Keratinocyte (primary cell): ENCODE measurements around the gene NSUN3.

Experiments
- EZH2 ChIP-seq: IDR thresholded peaks from one replicate; pipeline ENCODE4 v1.6.1; 2012; ENCODE audit warnings: inconsistent platforms, mild to moderate bottlenecking, low read length, moderate library complexity
- TF ChIP-seq, protein P1 (sequence below), 3 experiments: IDR thresholded peaks in 1 of 3; conservative IDR thresholded peaks in 1 of 3; optimal IDR thresholded peaks in 1 of 3; 2 replicates in 2 of 3; 3 replicates in 1 of 3; pipeline versions ENCODE3 to v1.5.1; 2011; ENCODE audit warnings: low read length in 3 of 3, mild to moderate bottlenecking in 3 of 3, moderate library complexity in 2 of 3, control low read depth in 1 of 3, inconsistent platforms in 1 of 3; ENCODE audit not compliant: insufficient read depth in 2 of 3; ENCODE audit errors: extremely low read depth in 1 of 3

DNA sequence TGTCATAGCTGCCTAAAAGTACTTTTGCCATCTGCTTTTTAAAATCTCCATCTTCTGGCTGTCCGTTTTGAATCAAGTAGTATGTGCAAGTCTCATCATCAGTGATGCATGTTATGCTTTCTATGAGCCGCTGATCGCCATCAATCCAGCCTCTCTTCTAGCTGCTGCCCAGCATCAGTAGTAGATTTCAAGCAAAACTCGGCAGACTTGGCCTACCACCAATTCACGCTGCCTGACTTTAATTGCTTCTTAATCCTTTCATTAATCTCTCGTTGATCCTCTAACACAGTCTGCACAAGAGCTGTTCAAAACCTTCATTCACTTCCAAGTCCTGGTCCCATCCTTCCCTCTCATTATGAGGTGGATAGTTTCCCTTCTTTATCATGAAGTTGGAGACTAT, 104.9 kb downstream of the NSUN3 start:
- no peak for TF ChIP-seq EZH2
- TF ChIP-seq, protein P1, sequence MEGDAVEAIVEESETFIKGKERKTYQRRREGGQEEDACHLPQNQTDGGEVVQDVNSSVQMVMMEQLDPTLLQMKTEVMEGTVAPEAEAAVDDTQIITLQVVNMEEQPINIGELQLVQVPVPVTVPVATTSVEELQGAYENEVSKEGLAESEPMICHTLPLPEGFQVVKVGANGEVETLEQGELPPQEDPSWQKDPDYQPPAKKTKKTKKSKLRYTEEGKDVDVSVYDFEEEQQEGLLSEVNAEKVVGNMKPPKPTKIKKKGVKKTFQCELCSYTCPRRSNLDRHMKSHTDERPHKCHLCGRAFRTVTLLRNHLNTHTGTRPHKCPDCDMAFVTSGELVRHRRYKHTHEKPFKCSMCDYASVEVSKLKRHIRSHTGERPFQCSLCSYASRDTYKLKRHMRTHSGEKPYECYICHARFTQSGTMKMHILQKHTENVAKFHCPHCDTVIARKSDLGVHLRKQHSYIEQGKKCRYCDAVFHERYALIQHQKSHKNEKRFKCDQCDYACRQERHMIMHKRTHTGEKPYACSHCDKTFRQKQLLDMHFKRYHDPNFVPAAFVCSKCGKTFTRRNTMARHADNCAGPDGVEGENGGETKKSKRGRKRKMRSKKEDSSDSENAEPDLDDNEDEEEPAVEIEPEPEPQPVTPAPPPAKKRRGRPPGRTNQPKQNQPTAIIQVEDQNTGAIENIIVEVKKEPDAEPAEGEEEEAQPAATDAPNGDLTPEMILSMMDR (optimal IDR thresholded peaks at IDR 0.05 in 1 of 3, IDR thresholded peaks at IDR 0.05 in 1 of 3, conservative IDR thresholded peaks at IDR 0.05 in 1 of 3; ENCODE audit: extremely low read depth in 1 of 3, insufficient read depth in 2 of 3, low read length in 3 of 3) = no peak
